HepG2 (cell line): ENCODE measurements around the gene CMTM2. TPM values are rescaled to one million over a fixed set of nuclear protein-coding genes. Genes with fewer than 3 reads are reported as not detected.

Experiments used
- ATAC-seq: fragments of 200-7000 bp; cut with Tn5 transposase; 3 replicates; pipeline ENCODE4 v1.9.1; 2020; ENCODE audit warnings: mild to moderate bottlenecking, moderate library complexity
- BruUV-seq: library from RNA; stranded (reverse); fragments of 400-500 nt; replicated peaks from 2 replicates; lab custom pipeline; 2021; lab: Mats Ljungman, UMichigan
- CTCF ChIA-PET: fragments of 300-600 bp; formaldehyde crosslinking; extraction: SDS; loops from one replicate; lab custom pipeline; 2021; ENCODE audit warnings: low total read pairs, inconsistent platforms, low intra/inter-chr PET ratio; lab: Yijun Ruan, JAX
- POLR2A ChIA-PET: fragments of 350-600 bp; sonication (Branson Sonifier 250); formaldehyde crosslinking; loops from one replicate; lab custom pipeline; 2020; ENCODE audit warnings: antibody characterized with exemption, inconsistent platforms; lab: Yijun Ruan, JAX
- DNase-seq: peaks from one replicate; pipeline ENCODE4 v3.0.0-alpha.2; 2015; ENCODE audit warnings: low spot score
- FAIRE-seq: peaks from 3 replicates; lab custom pipeline; 2011; peaks lifted over from hg19 to GRCh38; lab: Jason Lieb, UNC
- H2AFZ ChIP-seq: one replicate; pipeline ENCODE4 v1.6.1; 2011; ENCODE audit warnings: low read length, inconsistent platforms
- H3K27ac ChIP-seq: fragments of 300-600 bp; 3 replicates; pipeline ENCODE4 v1.8.0; 2011; ENCODE audit warnings: mixed run types, mild to moderate bottlenecking, mixed read lengths, low read length, inconsistent platforms; ENCODE audit not compliant: insufficient read depth; ENCODE audit errors: extremely low read length
- H3K27me3 ChIP-seq, 2 experiments: fragments of 200-600 bp in 1 of 2; 2 replicates in 1 of 2; 3 replicates in 1 of 2; pipeline versions ENCODE4 v1.6.0 to v1.8.0; 2011; ENCODE audit warnings: low read length in 2 of 2, mild to moderate bottlenecking in 2 of 2, moderate library complexity in 2 of 2, inconsistent platforms in 1 of 2; ENCODE audit not compliant: insufficient read depth in 2 of 2, control insufficient read depth in 1 of 2
- H3K36me3 ChIP-seq, 2 experiments: fragments of 200-600 bp in 1 of 2; replicated peaks in 1 of 2; 2 replicates in 1 of 2; 3 replicates in 1 of 2; pipeline versions ENCODE4 v1.5.1 to v1.8.0; 2011; ENCODE audit warnings: low read length in 2 of 2, inconsistent platforms in 1 of 2; ENCODE audit not compliant: insufficient read depth in 2 of 2, control insufficient read depth in 1 of 2
- H3K4me1 ChIP-seq: 2 replicates; pipeline ENCODE4 v1.5.1; 2012; ENCODE audit warnings: low read length, inconsistent platforms; ENCODE audit not compliant: insufficient read depth
- H3K4me2 ChIP-seq: 2 replicates; pipeline ENCODE4 v1.6.0; 2011; ENCODE audit warnings: low read depth, low read length, inconsistent platforms
- H3K4me3 ChIP-seq, 3 experiments: fragments of 200-600 bp in 1 of 3; sonication (generic), shearing (Covaris generic) in 1 of 3; replicated peaks in 1 of 3; 2 replicates each; pipeline ENCODE4 v1.5.1; 2011 to 2016; ENCODE audit warnings: low read length in 3 of 3, inconsistent platforms in 2 of 3, low read depth in 2 of 3, mild to moderate bottlenecking in 2 of 3, control low read depth in 1 of 3, mixed read lengths in 1 of 3; ENCODE audit not compliant: insufficient read depth in 1 of 3
- H3K79me2 ChIP-seq: one replicate; pipeline ENCODE4 v1.6.1; 2011; ENCODE audit warnings: low read length, inconsistent platforms; ENCODE audit not compliant: insufficient read depth
- H3K9ac ChIP-seq: 2 replicates; pipeline ENCODE4 v1.6.0; 2011; ENCODE audit warnings: mild to moderate bottlenecking, low read depth, low read length, inconsistent platforms; ENCODE audit not compliant: insufficient read depth
- H3K9me3 ChIP-seq: 2 replicates; pipeline ENCODE4 v1.5.1; 2012; ENCODE audit warnings: mild to moderate bottlenecking, low read length
- H4K20me1 ChIP-seq: 2 replicates; pipeline ENCODE4 v1.6.0; 2011; ENCODE audit warnings: inconsistent platforms, mild to moderate bottlenecking, low read length, moderate library complexity; ENCODE audit not compliant: insufficient read depth
- BATF2 ChIP-seq: sonication (generic); formaldehyde crosslinking; IDR thresholded peaks from 2 replicates; pipeline ENCODE4 v1.8.0; 2022; ENCODE audit warnings: mild to moderate bottlenecking, missing genetic modification reagents, moderate library complexity
- FOXO1 ChIP-seq: sonication (generic); formaldehyde crosslinking; IDR thresholded peaks from 2 replicates; pipeline ENCODE4 v1.4.0; 2020; ENCODE audit warnings: missing genetic modification reagents
- HINFP ChIP-seq: sonication (generic); formaldehyde crosslinking; IDR thresholded peaks from 2 replicates; pipeline ENCODE4 v1.4.0; 2020; ENCODE audit warnings: low read depth, mild to moderate bottlenecking, missing genetic modification reagents
- KDM1A ChIP-seq: IDR thresholded peaks from 2 replicates; pipeline ENCODE4 v1.6.1; 2016; ENCODE audit warnings: missing compliant biosample characterization
- MLLT10 ChIP-seq: sonication (generic); formaldehyde crosslinking; IDR thresholded peaks from 2 replicates; pipeline ENCODE4 v1.4.0; 2020; ENCODE audit warnings: missing genetic modification reagents
- RERE ChIP-seq: IDR thresholded peaks from 2 replicates; pipeline ENCODE4 v1.6.1; 2016; ENCODE audit warnings: low read depth, missing genetic modification reagents, missing compliant biosample characterization
- TAF15 ChIP-seq: fragments of 200-400 bp; formaldehyde crosslinking; IDR thresholded peaks from one replicate; pipeline ENCODE4 v1.6.1; 2018; ENCODE audit warnings: mild to moderate bottlenecking, low read depth, low read length; ENCODE audit not compliant: poor library complexity, severe bottlenecking
- TRIM22 ChIP-seq: fragments of 450-650 bp; IDR thresholded peaks from 2 replicates; pipeline ENCODE4 v1.6.1; 2017
- ZNF691 ChIP-seq: sonication (generic); formaldehyde crosslinking; IDR thresholded peaks from 2 replicates; pipeline ENCODE4 v1.4.0; 2020; ENCODE audit warnings: missing genetic modification reagents, low read depth, mild to moderate bottlenecking, borderline replicate concordance
- ZNF710 ChIP-seq: sonication (generic); formaldehyde crosslinking; IDR thresholded peaks from 2 replicates; pipeline ENCODE4 v1.5.0; 2020; ENCODE audit warnings: mild to moderate bottlenecking, missing genetic modification reagents, borderline replicate concordance
- WGBS: methylation state at CpG from one replicate; pipeline ENCODE4 v1.1.6; 2017; ENCODE audit warnings: low lambda C conversion rate; 5-methylcytosine and 5-hydroxymethylcytosine counted together
- in situ Hi-C: cut with HindIII; loops from 2 replicates; pipeline ENCODE4 v1.10.0; 2017; ENCODE audit warnings: low pct_unique_long_range_greater_than_20kb; ENCODE audit not compliant: extremely low pct_ligation_motif_present
- intact Hi-C: fragments of 100-400 bp; cut with micrococcal nuclease; formaldehyde crosslinking; loops from one replicate; pipeline ENCODE4 v1.10.0; 2022; ENCODE audit not compliant: unreplicated experiment
- polyA plus RNA-seq, 8 experiments: library from polyadenylated mRNA; depleted of rRNA in 3 of 8; stranded (reverse) in 7 of 8; unstranded in 1 of 8; fragments of >200 nt; fragmentation: Illumina TruSeq in 4 of 8; extraction: Trizol in 4 of 8; gene quantifications; 2 replicates each; pipeline versions ENCODE4 v1.2.1 to v1.2.3, GENCODE V29; 2011 to 2016; ENCODE audit warnings: low read depth in 4 of 8, missing spikeins in 1 of 8, mixed read lengths in 1 of 8; ENCODE audit not compliant: insufficient read depth in 1 of 8
- total RNA-seq, 5 experiments: library from RNA; depleted of rRNA; stranded (reverse); fragments of >200 nt; fragmentation: Illumina TruSeq; extraction: Trizol; gene quantifications; 2 replicates each; pipeline ENCODE4 v1.2.3, GENCODE V29; 2016; ENCODE audit warnings: low read depth in 1 of 5
- TF ChIP-seq, protein P1 (sequence below): IDR thresholded peaks from 2 replicates; pipeline ENCODE4 v1.6.1; 2016; ENCODE audit warnings: control low read depth

The CMTM2 gene
- total and polyA plus RNA-seq, 2 of the 13 experiments (the other 11 are each of a cell fraction or from before 2014, with no cell fraction given): not detected

- Histone ChIP-seq H3K79me2 (no peaks in the 10 kb centered on the region), H4K20me1 (no peaks in the 10 kb centered on the region), H3K36me3 (no peaks in the 10 kb centered on the region), H3K4me2 (no peak overlapping the region), H3K9ac (no peak overlapping the region), H3K4me1 (no peaks in the 10 kb centered on the region), H3K27ac (no peak overlapping the region), H3K4me3 (no peak overlapping the region), H3K27me3 (peaks cover 0 to 14% of the 10 kb centered on the region in 2 experiments; a peak in 2 of 5 replicates), H2AFZ (no peak overlapping the region), H3K9me3 (no peaks in the 10 kb centered on the region)
- DNase-seq: no peak
- in situ Hi-C loops (no loop called here), intact Hi-C loops (no loop called here)
- ChIA-PET CTCF (no interaction called here), POLR2A (no interaction called here)
- no peak for FAIRE-seq
- no peak for ATAC-seq
- no TSS peak for BruUV-seq
- WGBS: 85% methylated on average over 1 of the region's 1 CpG
- TF ChIP-seq BATF2 (CRISPR knock-in tag) (no peak), ZNF691 (no peak), HINFP (CRISPR knock-in tag) (no peak), RERE (CRISPR knock-in tag) (no peak), TRIM22 (no peak), TAF15 (no peak), KDM1A (CRISPR knock-in tag) (no peak), MLLT10 (CRISPR knock-in tag) (no peak), FOXO1 (CRISPR knock-in tag) (no peak), ZNF710 (no peak)
- TF ChIP-seq, protein P1, sequence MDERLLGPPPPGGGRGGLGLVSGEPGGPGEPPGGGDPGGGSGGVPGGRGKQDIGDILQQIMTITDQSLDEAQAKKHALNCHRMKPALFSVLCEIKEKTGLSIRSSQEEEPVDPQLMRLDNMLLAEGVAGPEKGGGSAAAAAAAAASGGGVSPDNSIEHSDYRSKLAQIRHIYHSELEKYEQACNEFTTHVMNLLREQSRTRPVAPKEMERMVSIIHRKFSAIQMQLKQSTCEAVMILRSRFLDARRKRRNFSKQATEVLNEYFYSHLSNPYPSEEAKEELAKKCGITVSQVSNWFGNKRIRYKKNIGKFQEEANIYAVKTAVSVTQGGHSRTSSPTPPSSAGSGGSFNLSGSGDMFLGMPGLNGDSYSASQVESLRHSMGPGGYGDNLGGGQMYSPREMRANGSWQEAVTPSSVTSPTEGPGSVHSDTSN (CRISPR knock-in tag): no peak
These were observed 5.2 kb upstream of the CMTM2 start for GRCh38 chr16:66574081-66574480.
